Stimulated activated naive CD8-positive, alpha-beta T cell treated with anti-CD3 and anti-CD28 coated beads, Interleukin-15, Interleukin-2, amounts not matched to agents 100 ng/mL and 50 ng/mL, for 24 hours (primary cell): Measurements from ENCODE around the gene TAMALIN.

Source experiments
- H3K27ac Mint-ChIP-seq: one replicate; pipeline ENCODE4 v1.8.0; 2021; ENCODE audit warnings: mild to moderate bottlenecking, mixed read lengths
- H3K27me3 Mint-ChIP-seq: one replicate; pipeline ENCODE4 v1.8.0; 2021; ENCODE audit warnings: mixed read lengths
- H3K36me3 Mint-ChIP-seq: one replicate; pipeline ENCODE4 v1.8.0; 2021; ENCODE audit warnings: low read depth, mixed read lengths
- H3K4me1 Mint-ChIP-seq: one replicate; pipeline ENCODE4 v1.8.0; 2021; ENCODE audit warnings: low read depth, mixed read lengths
- H3K4me3 Mint-ChIP-seq: one replicate; pipeline ENCODE4 v1.8.0; 2021; ENCODE audit warnings: mild to moderate bottlenecking, mixed read lengths
- H3K9me3 Mint-ChIP-seq: one replicate; pipeline ENCODE4 v1.8.0; 2021; ENCODE audit warnings: mixed read lengths

Gene TAMALIN

GRCh38 chr12:52014567-52015530 is 8.1 kb downstream of the TAMALIN start:
- Mint-ChIP-seq H3K36me3 (peaks cover 16% of the 10 kb centered on the region), H3K9me3 (no peaks in the 10 kb centered on the region), H3K27ac (no peak overlapping the region), H3K27me3 (no peaks in the 10 kb centered on the region), H3K4me3 (no peak overlapping the region), H3K4me1 (peaks cover under 1% of the 10 kb centered on the region)

GRCh38 chr12:52015532-52016041 is 8.8 kb downstream of the TAMALIN start:
- Mint-ChIP-seq H3K4me1 (peaks cover 8% of the 10 kb centered on the region), H3K27me3 (no peaks in the 10 kb centered on the region), H3K36me3 (peaks cover 16% of the 10 kb centered on the region), H3K9me3 (no peaks in the 10 kb centered on the region), H3K4me3 (no peak overlapping the region), H3K27ac (no peak overlapping the region)

GRCh38 chr12:52018433-52019112 is 11.8 kb downstream of the TAMALIN start:
- Mint-ChIP-seq H3K36me3 (peaks cover 9% of the 10 kb centered on the region), H3K4me3 (no peak overlapping the region), H3K27ac (no peak overlapping the region), H3K4me1 (peaks cover 29% of the 10 kb centered on the region), H3K27me3 (no peaks in the 10 kb centered on the region), H3K9me3 (no peaks in the 10 kb centered on the region)

- Mint-ChIP-seq H3K36me3 (peaks cover 2% of the 10 kb centered on the region), H3K27me3 (no peaks in the 10 kb centered on the region), H3K9me3 (no peaks in the 10 kb centered on the region), H3K4me1 (peaks cover 33% of the 10 kb centered on the region), H3K4me3 (no peak overlapping the region), H3K27ac (no peak overlapping the region)
Measured at GRCh38 chr12:52019113-52019770, 12.5 kb downstream of the TAMALIN start.

GRCh38 chr12:52020539-52021336 is 14.0 kb downstream of the TAMALIN start:
- H3K9me3 Mint-ChIP-seq, result no peaks in the 10 kb centered on the region
- peaks cover 48% of the 10 kb centered on the region for H3K4me1 Mint-ChIP-seq
- peak overlapping the region; percentile 17 for H3K4me3 Mint-ChIP-seq
- no peaks in the 10 kb centered on the region for H3K27me3 Mint-ChIP-seq
- peak overlapping the region; percentile 56 for H3K27ac Mint-ChIP-seq
- no peaks in the 10 kb centered on the region for H3K36me3 Mint-ChIP-seq

GRCh38 chr12:52022841-52023181 is 16.1 kb downstream of the TAMALIN start:
- peak overlapping the region; percentile 67 for H3K27ac Mint-ChIP-seq
- peak overlapping the region; percentile 77 for H3K4me3 Mint-ChIP-seq
- peaks cover 58% of the 10 kb centered on the region for H3K4me1 Mint-ChIP-seq

GRCh38 chr12:52023182-52023975 is 16.6 kb downstream of the TAMALIN start:
- H3K4me3 Mint-ChIP-seq, result peak overlapping the region; percentile 77
- no peaks in the 10 kb centered on the region for H3K36me3 Mint-ChIP-seq
- H3K9me3 Mint-ChIP-seq, result no peaks in the 10 kb centered on the region
- H3K4me1 Mint-ChIP-seq, result peaks cover 58% of the 10 kb centered on the region
- H3K27me3 Mint-ChIP-seq, result no peaks in the 10 kb centered on the region
- H3K27ac Mint-ChIP-seq, result peak overlapping the region; percentile 92

More at GRCh38 chr12:52022841-52023181, 16.1 kb downstream of the TAMALIN start:
- no peaks in the 10 kb centered on the region for H3K27me3 Mint-ChIP-seq
- no peaks in the 10 kb centered on the region for H3K36me3 Mint-ChIP-seq
- no peaks in the 10 kb centered on the region for H3K9me3 Mint-ChIP-seq

- H3K36me3 Mint-ChIP-seq, result no peaks in the 10 kb centered on the region
- H3K4me3 Mint-ChIP-seq, result peak overlapping the region; percentile 77
- peak overlapping the region; percentile 92 for H3K27ac Mint-ChIP-seq
- no peaks in the 10 kb centered on the region for H3K27me3 Mint-ChIP-seq
- H3K9me3 Mint-ChIP-seq, result no peaks in the 10 kb centered on the region
- H3K4me1 Mint-ChIP-seq, result peaks cover 58% of the 10 kb centered on the region
Measured at GRCh38 chr12:52023976-52024688, 17.4 kb downstream of the TAMALIN start.

GRCh38 chr12:52024845-52025230 is 18.1 kb downstream of the TAMALIN start:
- Mint-ChIP-seq H3K36me3 (no peaks in the 10 kb centered on the region), H3K4me3 (peak overlapping the region; percentile 77), H3K9me3 (no peaks in the 10 kb centered on the region), H3K27me3 (no peaks in the 10 kb centered on the region), H3K27ac (peak overlapping the region; percentile 92), H3K4me1 (peaks cover 58% of the 10 kb centered on the region)

- peaks cover 44% of the 10 kb centered on the region for H3K4me1 Mint-ChIP-seq
- peak overlapping the region; percentile 77 for H3K4me3 Mint-ChIP-seq
- peak overlapping the region; percentile 79 for H3K27ac Mint-ChIP-seq
- H3K36me3 Mint-ChIP-seq, result no peaks in the 10 kb centered on the region
- H3K9me3 Mint-ChIP-seq, result no peaks in the 10 kb centered on the region
- no peaks in the 10 kb centered on the region for H3K27me3 Mint-ChIP-seq
Measured at GRCh38 chr12:52026263-52026662, 19.5 kb downstream of the TAMALIN start.

GRCh38 chr12:52027085-52027843 is 20.5 kb downstream of the TAMALIN start:
- Mint-ChIP-seq H3K36me3 (no peaks in the 10 kb centered on the region), H3K27ac (no peak overlapping the region), H3K27me3 (no peaks in the 10 kb centered on the region), H3K4me1 (peaks cover 41% of the 10 kb centered on the region), H3K9me3 (no peaks in the 10 kb centered on the region), H3K4me3 (no peak overlapping the region)

GRCh38 chr12:52029685-52030084 is 22.9 kb downstream of the TAMALIN start:
- no peaks in the 10 kb centered on the region for H3K27me3 Mint-ChIP-seq
- peaks cover 49% of the 10 kb centered on the region for H3K4me1 Mint-ChIP-seq
- no peak overlapping the region for H3K27ac Mint-ChIP-seq
- no peak overlapping the region for H3K4me3 Mint-ChIP-seq
- H3K9me3 Mint-ChIP-seq, result no peaks in the 10 kb centered on the region
- H3K36me3 Mint-ChIP-seq, result no peaks in the 10 kb centered on the region

GRCh38 chr12:52032446-52032803 is 25.7 kb downstream of the TAMALIN start:
- Mint-ChIP-seq H3K27ac (peak overlapping the region; percentile 88), H3K27me3 (no peaks in the 10 kb centered on the region), H3K36me3 (no peaks in the 10 kb centered on the region), H3K4me1 (peaks cover 47% of the 10 kb centered on the region), H3K4me3 (peak overlapping the region; percentile 80), H3K9me3 (no peaks in the 10 kb centered on the region)
